HFF-Myc (cell line): ENCODE results near the gene HYPK.

Source experiments
- DNase-seq: peaks from one replicate; pipeline ENCODE4 v3.0.0-alpha.2; 2011; ENCODE audit warnings: low read depth; ENCODE audit errors: extremely low read depth
- H3K4me3 ChIP-seq: replicated peaks from 2 replicates; pipeline ENCODE4 v1.5.1; 2011; ENCODE audit warnings: low read depth, mild to moderate bottlenecking, control low read depth, low read length
- TF ChIP-seq, protein P1 (sequence below): IDR thresholded peaks from 2 replicates; pipeline ENCODE4 v1.5.1; 2012; ENCODE audit warnings: mild to moderate bottlenecking, low read depth, low read length, control low read depth; ENCODE audit errors: missing control alignments

Gene HYPK

DNA sequence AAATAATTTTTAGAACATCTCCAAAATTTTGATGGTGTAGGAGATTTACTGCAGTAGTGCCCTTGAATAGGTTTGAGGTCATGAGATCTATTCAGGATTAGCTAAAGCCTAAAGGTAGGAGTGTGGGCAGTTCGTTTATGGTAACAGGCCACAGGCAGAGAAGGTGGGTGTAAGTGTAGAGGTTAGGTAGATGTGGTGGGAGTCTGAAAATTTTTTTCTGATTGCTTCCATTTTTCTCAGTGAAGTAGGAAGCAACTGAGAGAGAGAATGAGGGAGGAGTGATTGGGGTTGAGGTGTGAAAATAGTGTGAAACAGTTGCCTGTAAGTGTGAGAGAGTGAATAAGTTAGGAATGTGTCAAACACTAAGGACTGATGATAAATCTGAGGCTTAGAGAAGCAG lies 21.4 kb upstream of the HYPK start:
- no peak overlapping the region for H3K4me3 ChIP-seq
- TF ChIP-seq, protein P1, sequence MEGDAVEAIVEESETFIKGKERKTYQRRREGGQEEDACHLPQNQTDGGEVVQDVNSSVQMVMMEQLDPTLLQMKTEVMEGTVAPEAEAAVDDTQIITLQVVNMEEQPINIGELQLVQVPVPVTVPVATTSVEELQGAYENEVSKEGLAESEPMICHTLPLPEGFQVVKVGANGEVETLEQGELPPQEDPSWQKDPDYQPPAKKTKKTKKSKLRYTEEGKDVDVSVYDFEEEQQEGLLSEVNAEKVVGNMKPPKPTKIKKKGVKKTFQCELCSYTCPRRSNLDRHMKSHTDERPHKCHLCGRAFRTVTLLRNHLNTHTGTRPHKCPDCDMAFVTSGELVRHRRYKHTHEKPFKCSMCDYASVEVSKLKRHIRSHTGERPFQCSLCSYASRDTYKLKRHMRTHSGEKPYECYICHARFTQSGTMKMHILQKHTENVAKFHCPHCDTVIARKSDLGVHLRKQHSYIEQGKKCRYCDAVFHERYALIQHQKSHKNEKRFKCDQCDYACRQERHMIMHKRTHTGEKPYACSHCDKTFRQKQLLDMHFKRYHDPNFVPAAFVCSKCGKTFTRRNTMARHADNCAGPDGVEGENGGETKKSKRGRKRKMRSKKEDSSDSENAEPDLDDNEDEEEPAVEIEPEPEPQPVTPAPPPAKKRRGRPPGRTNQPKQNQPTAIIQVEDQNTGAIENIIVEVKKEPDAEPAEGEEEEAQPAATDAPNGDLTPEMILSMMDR = no peak
- DNase-seq = no peak

DNA sequence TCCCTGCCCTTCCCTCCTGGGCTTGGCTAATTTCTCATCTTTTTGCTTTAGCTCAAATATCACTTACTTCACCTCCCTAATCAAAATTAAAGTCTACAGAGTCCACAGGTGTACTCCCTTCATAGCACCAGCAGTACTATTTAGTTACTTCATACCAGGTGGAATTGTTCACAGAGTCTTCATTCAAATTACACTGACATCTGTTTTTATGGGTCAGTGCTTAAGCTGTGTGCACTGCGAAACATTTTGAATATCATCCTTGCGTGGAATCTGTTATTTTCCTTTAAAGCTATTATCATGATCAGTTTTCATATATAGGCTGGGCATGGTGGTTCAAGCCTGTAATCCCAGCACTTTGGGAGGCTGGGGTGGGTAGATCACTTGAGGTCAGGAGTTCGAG lies 11.0 kb upstream of the HYPK start:
- no peak overlapping the region for H3K4me3 ChIP-seq
- DNase-seq = no peak
- TF ChIP-seq, protein P1 = no peak

DNA sequence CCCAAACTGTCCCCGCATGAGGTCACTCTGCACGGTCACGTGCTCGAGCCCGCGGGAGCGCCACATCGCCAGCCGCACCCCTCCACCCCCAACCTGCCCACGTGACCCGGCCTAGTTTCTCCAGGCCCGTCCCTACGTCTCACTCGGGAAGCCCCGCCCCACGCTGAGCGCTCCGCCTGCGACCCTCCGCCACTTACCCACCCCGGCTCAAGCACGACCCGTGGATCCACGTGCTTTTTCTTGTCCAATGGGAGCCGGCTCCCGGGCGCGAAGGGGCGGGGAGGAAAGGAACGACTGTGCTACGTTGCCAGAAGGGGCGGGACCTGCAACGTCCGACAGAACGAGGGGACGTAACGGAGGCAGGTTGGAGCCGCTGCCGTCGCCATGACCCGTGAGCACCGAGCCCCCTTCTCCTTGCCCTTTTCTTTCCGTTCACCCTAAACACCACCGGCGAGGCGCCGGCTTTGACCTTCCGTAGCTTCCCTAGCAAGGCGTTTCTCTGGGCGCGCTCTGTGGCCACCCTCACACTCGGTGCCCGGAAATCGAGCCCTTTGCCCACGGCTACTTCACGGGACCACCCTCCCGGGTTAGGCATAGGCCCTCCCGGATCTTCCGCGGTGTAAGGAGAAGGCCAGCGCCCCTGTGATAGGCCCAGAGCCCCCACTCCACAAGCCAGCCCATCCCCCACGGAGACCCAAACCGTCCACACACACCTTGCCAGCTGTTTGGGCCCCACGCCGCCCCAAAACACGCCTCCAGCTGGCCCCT lies 8.2 kb upstream of the HYPK start, which contains the start of gene SERF2:
SERF2 (plus strand) TSS at position 328 of the 768 bp plus-strand sequence; CDS start at position 385, 57 bp downstream.
- peak; percentile 94 for DNase-seq
- TF ChIP-seq, protein P1 = no peak
- peak within 1 kb of the TSS; percentile 83 for H3K4me3 ChIP-seq

DNA sequence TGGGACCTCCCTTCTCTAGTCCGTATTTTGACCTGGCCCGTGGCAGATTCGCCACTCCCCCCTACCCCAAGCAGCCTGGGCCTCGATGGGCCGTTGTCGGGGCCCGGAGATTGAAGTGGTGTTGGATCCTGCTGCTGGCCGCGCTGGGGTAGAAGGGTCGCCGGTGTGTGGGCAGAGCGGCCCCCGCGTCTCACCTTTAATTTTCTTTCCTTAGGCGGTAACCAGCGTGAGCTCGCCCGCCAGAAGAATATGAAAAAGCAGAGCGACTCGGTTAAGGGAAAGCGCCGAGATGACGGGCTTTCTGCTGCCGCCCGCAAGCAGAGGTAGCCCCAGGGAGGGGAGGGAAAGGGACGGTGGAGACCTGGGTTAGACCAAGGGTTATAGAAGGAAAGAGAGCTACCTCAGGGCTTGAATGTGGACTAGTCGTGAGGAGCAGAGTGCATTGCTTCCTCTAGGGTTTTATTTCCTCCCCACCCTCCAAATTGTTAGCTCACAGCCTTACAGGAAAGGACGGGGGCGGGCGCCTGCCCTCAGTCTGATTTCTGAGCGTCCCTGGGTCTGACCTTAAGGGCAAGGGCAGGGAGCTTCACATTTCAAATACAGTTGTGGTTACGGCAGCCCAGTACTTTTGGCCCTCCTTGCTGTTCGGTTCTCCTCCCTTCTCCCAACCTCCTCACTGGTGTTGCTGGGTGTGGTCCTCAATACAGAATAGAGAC lies 7.5 kb upstream of the HYPK start:
- DNase-seq = no peak
- TF ChIP-seq, protein P1 = no peak
- H3K4me3 ChIP-seq = peak overlapping the region; percentile 83

DNA sequence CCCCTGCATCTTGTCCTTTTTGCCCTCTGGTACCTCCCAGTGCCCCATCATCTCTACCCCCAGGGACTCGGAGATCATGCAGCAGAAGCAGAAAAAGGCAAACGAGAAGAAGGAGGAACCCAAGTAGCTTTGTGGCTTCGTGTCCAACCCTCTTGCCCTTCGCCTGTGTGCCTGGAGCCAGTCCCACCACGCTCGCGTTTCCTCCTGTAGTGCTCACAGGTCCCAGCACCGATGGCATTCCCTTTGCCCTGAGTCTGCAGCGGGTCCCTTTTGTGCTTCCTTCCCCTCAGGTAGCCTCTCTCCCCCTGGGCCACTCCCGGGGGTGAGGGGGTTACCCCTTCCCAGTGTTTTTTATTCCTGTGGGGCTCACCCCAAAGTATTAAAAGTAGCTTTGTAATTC lies 6.8 kb upstream of the HYPK start:
- no peak for DNase-seq
- peak overlapping the region; percentile 83 for H3K4me3 ChIP-seq
- TF ChIP-seq, protein P1 = no peak

DNA sequence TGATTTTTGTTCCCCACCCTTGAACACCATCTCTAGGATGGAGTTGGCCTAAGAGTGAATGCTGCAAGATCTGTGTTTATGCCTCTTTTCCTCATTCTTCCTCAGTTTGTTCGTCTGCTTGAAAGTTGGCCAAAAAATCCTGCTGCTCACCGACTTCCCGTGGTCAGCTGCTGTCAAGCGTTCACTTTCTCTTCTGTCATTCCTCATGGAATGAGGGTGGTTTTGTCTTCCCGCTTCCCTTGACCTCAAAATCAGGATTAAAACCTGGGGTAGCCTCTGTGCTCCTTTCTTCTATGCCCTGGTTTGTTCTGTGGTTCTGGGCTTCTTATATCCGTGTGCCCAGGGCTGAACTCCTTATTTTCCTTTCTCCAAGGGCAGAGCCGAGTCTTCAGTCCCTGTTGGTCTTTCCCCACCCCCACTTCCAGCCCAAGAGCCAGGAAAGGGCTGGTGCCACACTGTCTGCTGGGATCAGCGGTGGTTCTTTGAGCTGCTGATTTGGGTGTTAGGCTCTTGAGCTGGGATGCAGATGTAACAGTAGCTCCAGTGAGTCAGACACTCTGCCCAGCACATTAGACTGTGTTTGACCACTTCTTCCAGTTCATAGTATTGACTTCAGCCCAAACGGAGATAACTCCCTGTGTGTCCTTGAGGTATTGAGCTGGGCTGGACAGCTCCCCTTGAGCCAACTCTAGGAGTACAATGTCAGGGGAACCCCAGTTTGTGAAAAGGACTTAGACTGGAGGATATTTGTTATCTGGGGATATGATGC lies 5.9 kb upstream of the HYPK start:
- TF ChIP-seq, protein P1 = no peak
- DNase-seq = no peak
- peak overlapping the region; percentile 83 for H3K4me3 ChIP-seq
